GM19043 (cell line): Measurements from ENCODE around the gene ACTR2.
"Not testable (repeated sequence)": the region's sequence is repeated elsewhere in the genome, so short reads cannot be mapped to it uniquely, and the experiment has no call there.

Source experiments
- ATAC-seq: cut with Tn5 transposase; IDR thresholded peaks from one replicate; pipeline ENCODE4 v1.9.1; 2021; ENCODE audit warnings: low read depth; ENCODE audit not compliant: unreplicated experiment

Gene ACTR2

GRCh38 chr2:65227020-65227455 lies 593 bp upstream of the ACTR2 start:
- ATAC-seq = peak; percentile 8

GRCh38 chr2:65228263-65228750 lies 676 bp downstream of the ACTR2 start:
- peak; percentile 31 for ATAC-seq

GRCh38 chr2:65231121-65231520 lies 3.5 kb downstream of the ACTR2 start:
- no peak for ATAC-seq

GRCh38 chr2:65231892-65232477 lies 4.4 kb downstream of the ACTR2 start:
- ATAC-seq = no peak

- ATAC-seq = no peak
Observed at GRCh38 chr2:65232636-65233035, 5.0 kb downstream of the ACTR2 start.

- ATAC-seq = no peak
Observed at GRCh38 chr2:65240657-65241056, 13.0 kb downstream of the ACTR2 start.

- ATAC-seq = not testable (repeated sequence)
Observed at GRCh38 chr2:65244452-65244851, 16.8 kb downstream of the ACTR2 start.

GRCh38 chr2:65252640-65253039 lies 25.0 kb downstream of the ACTR2 start:
- no peak for ATAC-seq

GRCh38 chr2:65255356-65255755 lies 27.7 kb downstream of the ACTR2 start:
- ATAC-seq = no peak

GRCh38 chr2:65256054-65256453 lies 28.4 kb downstream of the ACTR2 start:
- ATAC-seq = no peak

GRCh38 chr2:65257866-65258265 lies 30.2 kb downstream of the ACTR2 start:
- ATAC-seq = not testable (repeated sequence)

GRCh38 chr2:65261676-65262075 lies 34.0 kb downstream of the ACTR2 start:
- ATAC-seq = no peak

GRCh38 chr2:65263262-65263661 lies 35.6 kb downstream of the ACTR2 start:
- ATAC-seq = no peak

- ATAC-seq = no peak
Observed at GRCh38 chr2:65263986-65264385, 36.4 kb downstream of the ACTR2 start.

- ATAC-seq = no peak
Observed at GRCh38 chr2:65264821-65265670, 37.4 kb downstream of the ACTR2 start.

GRCh38 chr2:65265671-65266045 lies 38.0 kb downstream of the ACTR2 start:
- no peak for ATAC-seq

GRCh38 chr2:65267008-65267407 lies 39.4 kb downstream of the ACTR2 start:
- ATAC-seq = no peak

GRCh38 chr2:65268957-65269356 lies 41.3 kb downstream of the ACTR2 start:
- ATAC-seq = no peak

- ATAC-seq = no peak
Observed at GRCh38 chr2:65273344-65273743, 45.7 kb downstream of the ACTR2 start.

GRCh38 chr2:65275141-65275915 lies 47.7 kb downstream of the ACTR2 start:
- no peak for ATAC-seq

GRCh38 chr2:65276609-65277008 lies 49.0 kb downstream of the ACTR2 start:
- no peak for ATAC-seq
